GM12878 (cell line): Measurements from ENCODE around the gene ZDHHC14. TPM values are rescaled to one million over a fixed set of nuclear protein-coding genes. Genes with fewer than 3 reads are reported as not detected.

Source experiments
- ATAC-seq: fragments of 200-7000 bp; cut with Tn5 transposase; 3 replicates; pipeline ENCODE4 v1.9.1; 2020; ENCODE audit warnings: mild to moderate bottlenecking, moderate library complexity
- BruUV-seq: library from RNA; stranded (reverse); fragments of 400-500 nt; replicated peaks from 2 replicates; lab custom pipeline; 2021; lab: Mats Ljungman, UMichigan
- CTCF ChIA-PET: fragments of 300-600 bp; sonication (Branson Sonifier 250); formaldehyde crosslinking; extraction: SDS; loops from one replicate; lab custom pipeline; 2021; ENCODE audit warnings: inconsistent platforms; lab: Yijun Ruan, JAX
- POLR2A ChIA-PET: fragments of 350-600 bp; formaldehyde crosslinking; extraction: SDS; loops from one replicate; lab custom pipeline; 2021; ENCODE audit warnings: inconsistent platforms; lab: Charles Lee
- RAD21 ChIA-PET: fragments of 300-600 bp; sonication (Branson Sonifier 250); formaldehyde crosslinking; loops from one replicate; lab custom pipeline; 2023; ENCODE audit warnings: antibody characterized with exemption; ENCODE audit not compliant: unreplicated experiment; lab: Charles Lee
- SMC1A ChIA-PET: fragments of 300-600 bp; sonication (Branson Sonifier 250); formaldehyde crosslinking; loops from one replicate; lab custom pipeline; 2023; ENCODE audit not compliant: unreplicated experiment, uncharacterized antibody; lab: Charles Lee
- DNase-seq: peaks from one replicate; pipeline ENCODE4 v3.0.0-alpha.2; 2011; ENCODE audit warnings: low read depth, low spot score
- FAIRE-seq: peaks from 3 replicates; lab custom pipeline; 2011; peaks lifted over from hg19 to GRCh38; lab: Jason Lieb, UNC
- H2AFZ ChIP-seq: 2 replicates; pipeline ENCODE4 v1.6.0; 2011; ENCODE audit warnings: low read depth, low read length, control low read depth; ENCODE audit not compliant: control insufficient read depth
- H3K27ac ChIP-seq: 2 replicates; pipeline ENCODE4 v1.5.1; 2011; ENCODE audit warnings: control low read depth; ENCODE audit not compliant: control insufficient read depth, insufficient read depth
- H3K27me3 ChIP-seq, 2 experiments: replicated peaks in 1 of 2; 2 replicates each; pipeline versions ENCODE4 v1.6.0 to v1.6.1; 2011; ENCODE audit warnings: low read length in 1 of 2; ENCODE audit not compliant: control insufficient read depth in 2 of 2, insufficient read depth in 2 of 2
- H3K36me3 ChIP-seq, 2 experiments: 2 replicates each; pipeline ENCODE4 v1.5.1; 2011; ENCODE audit warnings: low read length in 1 of 2; ENCODE audit not compliant: control insufficient read depth in 2 of 2, insufficient read depth in 2 of 2
- H3K4me1 ChIP-seq: 2 replicates; pipeline ENCODE4 v1.6.1; 2011; ENCODE audit warnings: mild to moderate bottlenecking, low read length, moderate library complexity, mixed read lengths; ENCODE audit not compliant: control insufficient read depth, insufficient read depth
- H3K4me2 ChIP-seq: 2 replicates; pipeline ENCODE4 v1.6.0; 2011; ENCODE audit warnings: control low read depth; ENCODE audit not compliant: control insufficient read depth, insufficient read depth
- H3K4me3 ChIP-seq: fragments of 200-600 bp; sonication (generic); 2 replicates; pipeline ENCODE4 v1.5.1; 2016
- H3K79me2 ChIP-seq: 2 replicates; pipeline ENCODE4 v1.6.0; 2011; ENCODE audit warnings: low read length; ENCODE audit not compliant: control insufficient read depth, insufficient read depth
- H3K9ac ChIP-seq: 2 replicates; pipeline ENCODE4 v1.8.0; 2011; ENCODE audit warnings: low read length, control low read depth, mixed read lengths; ENCODE audit not compliant: control insufficient read depth, insufficient read depth
- H3K9me3 ChIP-seq: replicated peaks from 3 replicates; pipeline ENCODE4 v1.5.1; 2011; ENCODE audit warnings: mild to moderate bottlenecking, low read length; ENCODE audit not compliant: control insufficient read depth, insufficient read depth
- H4K20me1 ChIP-seq: 2 replicates; pipeline ENCODE4 v1.6.0; 2011; ENCODE audit not compliant: control insufficient read depth, insufficient read depth
- CBX3 ChIP-seq: fragments of 200-600 bp; sonication (generic); IDR thresholded peaks from 2 replicates; pipeline ENCODE4 v1.6.1; 2016; ENCODE audit warnings: low read depth, borderline replicate concordance
- MYC ChIP-seq: IDR thresholded peaks from 2 replicates; pipeline ENCODE4 v1.6.1; 2011; ENCODE audit warnings: mild to moderate bottlenecking, low read length, moderate library complexity, inconsistent platforms; ENCODE audit not compliant: insufficient read depth, insufficient replicate concordance, insufficient read length, severe bottlenecking
- SPI1 ChIP-seq: IDR thresholded peaks from 2 replicates; pipeline ENCODE4 v1.6.1; 2011; ENCODE audit warnings: low read depth, mild to moderate bottlenecking, low read length, moderate library complexity, borderline replicate concordance; ENCODE audit not compliant: insufficient read depth
- SUPT20H ChIP-seq: IDR thresholded peaks from 2 replicates; pipeline ENCODE4 v1.6.1; 2011; ENCODE audit warnings: low read depth, mild to moderate bottlenecking, low read length, moderate library complexity, borderline replicate concordance; ENCODE audit not compliant: control insufficient read depth
- WGBS: methylation state at CpG from one replicate; pipeline ENCODE4 v1.1.6; 2016; ENCODE audit warnings: low lambda C conversion rate; ENCODE audit not compliant: insufficient replicate concordance, insufficient coverage; ENCODE audit errors: missing lambda C conversion rate; 5-methylcytosine and 5-hydroxymethylcytosine counted together
- in situ Hi-C: fragments of 300-500 bp; cut with MboI; formaldehyde crosslinking; loops from 9 replicates; pipeline ENCODE4 v1.14.3; 2018; ENCODE audit warnings: mixed read lengths
- intact Hi-C: fragments of 100-400 bp; cut with micrococcal nuclease; formaldehyde crosslinking; loops from one replicate; pipeline ENCODE4 v1.14.2; 2022; ENCODE audit not compliant: unreplicated experiment
- polyA plus RNA-seq, 11 experiments: library from polyadenylated mRNA; depleted of rRNA in 4 of 11; unstranded in 6 of 11; stranded (reverse) in 5 of 11; fragments of >200 nt; fragmentation: Nextera tagmentation in 4 of 11; fragmentation: Illumina TruSeq in 1 of 11; extraction: Ambion mirVana in 4 of 11; extraction: Trizol in 1 of 11; gene quantifications; 1 replicate in 1 of 11; 2 replicates in 10 of 11; pipeline versions ENCODE4 v1.2.1 to v1.2.3, GENCODE V29; 2011 to 2016; ENCODE audit warnings: inconsistent platforms in 2 of 11, missing spikeins in 2 of 11, low read depth in 1 of 11
- total RNA-seq, 4 experiments: library from RNA; depleted of rRNA in 3 of 4; stranded (reverse); fragments of >200 nt in 3 of 4; fragmentation: Illumina TruSeq in 1 of 4; extraction: Trizol in 1 of 4; gene quantifications; 2 replicates each; pipeline versions ENCODE4 v1.2.1 to v1.2.3, GENCODE V29; 2013 to 2021
- TF ChIP-seq, protein P1 (sequence below): IDR thresholded peaks from 2 replicates; pipeline ENCODE4 v1.6.1; 2011; ENCODE audit warnings: borderline replicate concordance, low read depth, mild to moderate bottlenecking, moderate library complexity, low read length; ENCODE audit not compliant: insufficient read depth, poor library complexity, severe bottlenecking

Gene ZDHHC14
- total and polyA plus RNA-seq, 10 of the 15 experiments (the other 5 are each of a cell fraction or from before 2014, with no cell fraction given) = 0.15 to 16.0 (median 0.76) TPM; not detected in 1

DNA sequence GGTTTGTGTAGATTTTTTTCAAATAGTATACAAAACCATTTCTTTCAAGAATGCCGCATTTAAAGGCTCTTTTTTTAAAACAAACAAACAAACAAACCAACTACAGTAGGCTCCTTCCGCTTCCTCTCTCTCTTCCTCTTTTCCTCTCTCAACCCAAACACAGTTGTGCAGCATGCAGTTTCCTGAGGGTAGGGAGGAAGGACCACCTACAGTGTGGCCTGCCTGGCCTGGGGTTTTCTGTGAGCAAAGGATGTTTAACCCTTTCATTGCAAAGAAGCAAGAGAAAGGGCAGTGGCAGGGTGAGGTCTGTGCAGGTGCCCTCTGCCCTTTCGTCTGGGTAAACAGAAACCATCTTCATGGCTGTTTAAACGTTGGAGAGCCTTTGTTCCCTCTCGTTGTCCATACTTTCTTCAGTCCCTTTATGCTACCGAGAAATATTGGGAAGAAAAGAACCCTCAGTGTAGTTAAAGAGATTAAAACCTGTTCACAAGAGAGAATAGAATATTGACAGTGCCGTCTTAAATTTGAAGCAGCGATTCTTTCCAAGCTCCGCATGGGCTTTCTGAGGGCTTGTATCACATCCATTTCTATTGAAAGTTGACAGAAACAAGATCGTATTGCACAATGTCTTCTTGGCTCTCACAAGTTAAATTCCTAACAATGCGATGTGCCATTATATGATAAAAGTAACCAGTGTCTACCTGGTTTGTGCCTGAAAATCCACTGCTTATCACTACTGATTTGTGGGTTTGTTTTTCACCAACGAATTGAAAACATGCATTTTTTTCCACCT, 226.5 kb downstream of the ZDHHC14 start:
- Histone ChIP-seq H2AFZ (no peak overlapping the region), H3K9ac (no peak overlapping the region), H3K4me2 (no peak overlapping the region), H3K79me2 (no peaks in the 10 kb centered on the region), H4K20me1 (no peaks in the 10 kb centered on the region), H3K36me3 (no peaks in the 10 kb centered on the region), H3K4me1 (no peaks in the 10 kb centered on the region; the same call in 1 of the 2 replicates), H3K27me3 (no peaks in the 10 kb centered on the region; a peak in 1 of 4 replicates), H3K9me3 (no peaks in the 10 kb centered on the region), H3K4me3 (no peak overlapping the region), H3K27ac (no peak overlapping the region)
- intact Hi-C loops = no loop called here
- ChIA-PET POLR2A (no interaction called here), SMC1A (interaction anchor here (1.0 kb wide), 1 partner anchor 10 kb away, joined by 3 read pairs; no protein-coding TSS in a partner anchor), RAD21 (interaction anchor here (1.0 kb wide), 1 partner anchor 59 kb away, joined by 3 read pairs; no protein-coding TSS in a partner anchor), CTCF (no interaction called here)
- DNase-seq (no peak), ATAC-seq (peak; percentile 60), FAIRE-seq (no peak)
- TF ChIP-seq SUPT20H (no peak), CBX3 (no peak), MYC (no peak), SPI1 (peak; percentile 68)
- TF ChIP-seq, protein P1, sequence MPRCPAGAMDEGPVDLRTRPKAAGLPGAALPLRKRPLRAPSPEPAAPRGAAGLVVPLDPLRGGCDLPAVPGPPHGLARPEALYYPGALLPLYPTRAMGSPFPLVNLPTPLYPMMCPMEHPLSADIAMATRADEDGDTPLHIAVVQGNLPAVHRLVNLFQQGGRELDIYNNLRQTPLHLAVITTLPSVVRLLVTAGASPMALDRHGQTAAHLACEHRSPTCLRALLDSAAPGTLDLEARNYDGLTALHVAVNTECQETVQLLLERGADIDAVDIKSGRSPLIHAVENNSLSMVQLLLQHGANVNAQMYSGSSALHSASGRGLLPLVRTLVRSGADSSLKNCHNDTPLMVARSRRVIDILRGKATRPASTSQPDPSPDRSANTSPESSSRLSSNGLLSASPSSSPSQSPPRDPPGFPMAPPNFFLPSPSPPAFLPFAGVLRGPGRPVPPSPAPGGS = no peak
- no TSS peak for BruUV-seq
- in situ Hi-C loops = loop anchor here (10.0 kb wide), 1 partner anchor 293 kb away; no protein-coding TSS in a partner anchor
- 52% methylated on average over 12 of the region's 12 CpGs for WGBS
